ENCODE data around the gene KLHL40.

GRCh38 chr3:42662037-42662812 lies 23.1 kb upstream of the KLHL40 start:
- no peak for TF ChIP-seq CTCF (IDR thresholded peaks at IDR 0.05)
- TF ChIP-seq EP300 (IDR thresholded peaks at IDR 0.05), result no peak
- TF ChIP-seq POLR2A (IDR thresholded peaks at IDR 0.05; ENCODE audit: low read depth), result no peak

Data from esophagus muscularis mucosa (tissue), 4 donors.